H1 (cell line): Measurements from ENCODE around the gene LOXL1. TPM values are rescaled to one million over a fixed set of nuclear protein-coding genes. Genes with fewer than 3 reads are reported as not detected.

ENCODE experiments used
- CTCF ChIA-PET: fragments of 300-600 bp; sonication (Branson Sonifier 250); formaldehyde crosslinking; loops from one replicate; lab custom pipeline; 2021; ENCODE audit not compliant: partially characterized antibody; lab: Charles Lee
- POLR2A ChIA-PET: fragments of 300-600 bp; sonication (Branson Sonifier 250); formaldehyde crosslinking; loops from one replicate; lab custom pipeline; 2021; ENCODE audit warnings: inconsistent platforms; ENCODE audit not compliant: partially characterized antibody; lab: Charles Lee
- DNase-seq, 2 experiments: peaks; one replicate each; pipeline versions ENCODE4 v3.0.0 to v3.0.0-alpha.2; 2010 to 2022; ENCODE audit warnings: low spot score in 2 of 2, low read depth in 1 of 2, mixed read lengths in 1 of 2
- FAIRE-seq: peaks from 2 replicates; lab custom pipeline; 2011; peaks lifted over from hg19 to GRCh38; lab: Jason Lieb, UNC
- H2AFZ ChIP-seq: 2 replicates; pipeline ENCODE4 v1.8.1; 2012; ENCODE audit warnings: low read length, inconsistent platforms
- H2AK5ac ChIP-seq: 2 replicates; pipeline ENCODE4 v1.6.1; 2013; ENCODE audit warnings: low read depth, low read length
- H2BK120ac ChIP-seq: replicated peaks from 2 replicates; pipeline ENCODE3; 2013; ENCODE audit warnings: low read depth, low read length, inconsistent platforms
- H2BK12ac ChIP-seq: 2 replicates; pipeline ENCODE4 v1.6.1; 2013; ENCODE audit warnings: low read depth, low read length
- H2BK15ac ChIP-seq: 2 replicates; pipeline ENCODE4 v1.6.1; 2013; ENCODE audit warnings: low read length
- H2BK20ac ChIP-seq: 2 replicates; pipeline ENCODE4 v1.6.1; 2013; ENCODE audit warnings: low read length
- H2BK5ac ChIP-seq: 2 replicates; pipeline ENCODE4 v1.6.1; 2013; ENCODE audit warnings: low read depth, low read length
- H3K14ac ChIP-seq: 2 replicates; pipeline ENCODE4 v1.6.1; 2013; ENCODE audit warnings: inconsistent platforms; ENCODE audit not compliant: insufficient read length
- H3K18ac ChIP-seq: 2 replicates; pipeline ENCODE4 v1.6.1; 2013; ENCODE audit warnings: low read length; ENCODE audit errors: extremely low read depth
- H3K23ac ChIP-seq: 2 replicates; pipeline ENCODE4 v1.6.1; 2013; ENCODE audit warnings: inconsistent platforms; ENCODE audit not compliant: insufficient read length
- H3K23me2 ChIP-seq: 2 replicates; pipeline ENCODE4 v1.6.1; 2013; ENCODE audit warnings: low read depth, low read length
- H3K27ac ChIP-seq: 2 replicates; pipeline ENCODE4 v1.6.1; 2011; ENCODE audit warnings: low read depth, low read length, inconsistent platforms
- H3K27me3 ChIP-seq, 4 experiments: replicated peaks in 1 of 4; 1 replicate in 1 of 4; 2 replicates in 3 of 4; pipeline versions ENCODE4 v1.6.1 to v1.8.1; 2011 to 2013; ENCODE audit warnings: low read length in 3 of 4, mild to moderate bottlenecking in 3 of 4, inconsistent platforms in 2 of 4, mixed read lengths in 2 of 4, moderate library complexity in 1 of 4; ENCODE audit not compliant: control insufficient read depth in 3 of 4, insufficient read depth in 3 of 4; ENCODE audit errors: extremely low read depth in 1 of 4
- H3K36me3 ChIP-seq, 4 experiments: 2 replicates each; pipeline versions ENCODE4 v1.6.1 to v1.8.1; 2011 to 2013; ENCODE audit warnings: mild to moderate bottlenecking in 4 of 4, low read length in 3 of 4, moderate library complexity in 2 of 4, control low read depth in 1 of 4, inconsistent platforms in 1 of 4; ENCODE audit not compliant: insufficient read depth in 4 of 4, control insufficient read depth in 2 of 4
- H3K4ac ChIP-seq: replicated peaks from 2 replicates; pipeline ENCODE3; 2013; ENCODE audit warnings: low read length, low read depth, mixed read lengths, inconsistent platforms; ENCODE audit not compliant: insufficient read length
- H3K4me1 ChIP-seq, 4 experiments: replicated peaks in 1 of 4; 1 replicate in 1 of 4; 2 replicates in 3 of 4; pipeline versions ENCODE4 v1.6.1 to v1.8.1; 2011 to 2013; ENCODE audit warnings: low read length in 3 of 4, inconsistent platforms in 2 of 4, mixed read lengths in 1 of 4; ENCODE audit not compliant: insufficient read depth in 4 of 4, control insufficient read depth in 3 of 4
- H3K4me2 ChIP-seq, 2 experiments: 2 replicates each; pipeline versions ENCODE4 v1.6.1 to v1.8.1; 2011 to 2013; ENCODE audit warnings: low read depth in 2 of 2, low read length in 2 of 2, control low read depth in 1 of 2, inconsistent platforms in 1 of 2, mild to moderate bottlenecking in 1 of 2; ENCODE audit not compliant: insufficient read depth in 1 of 2
- H3K4me3 ChIP-seq, 4 experiments: fragments of 200-600, 300-600 bp in 1 of 4; sonication (generic), shearing (Covaris generic), sonication (Bioruptor Twin) in 1 of 4; 2 replicates each; pipeline versions ENCODE4 v1.5.1 to v1.8.1; 2011 to 2016; ENCODE audit warnings: low read length in 4 of 4, low read depth in 3 of 4, control low read depth in 2 of 4, inconsistent platforms in 2 of 4, mild to moderate bottlenecking in 2 of 4, mixed read lengths in 1 of 4, moderate library complexity in 1 of 4; ENCODE audit not compliant: insufficient read depth in 2 of 4; ENCODE audit errors: extremely low read depth in 1 of 4
- H3K56ac ChIP-seq: replicated peaks from 2 replicates; pipeline ENCODE3; 2013; ENCODE audit warnings: low read depth, mild to moderate bottlenecking, mixed read lengths, low read length, inconsistent platforms; ENCODE audit not compliant: insufficient read length
- H3K79me1 ChIP-seq: 2 replicates; pipeline ENCODE4 v1.6.1; 2013; ENCODE audit warnings: low read depth, low read length, control low read depth
- H3K79me2 ChIP-seq, 2 experiments: 2 replicates each; pipeline versions ENCODE4 v1.6.1 to v1.8.1; 2012 to 2013; ENCODE audit warnings: low read length in 2 of 2, mild to moderate bottlenecking in 2 of 2, inconsistent platforms in 1 of 2; ENCODE audit not compliant: insufficient read depth in 2 of 2, control insufficient read depth in 1 of 2
- H3K9ac ChIP-seq, 4 experiments: replicated peaks in 1 of 4; 1 replicate in 1 of 4; 2 replicates in 3 of 4; pipeline versions ENCODE4 v1.6.1 to v1.8.1; 2011 to 2013; ENCODE audit warnings: low read depth in 3 of 4, low read length in 3 of 4, control low read depth in 2 of 4, mild to moderate bottlenecking in 2 of 4, moderate library complexity in 2 of 4, inconsistent platforms in 1 of 4; ENCODE audit errors: extremely low read depth in 1 of 4
- H3K9me3 ChIP-seq, 2 experiments: 2 replicates each; pipeline versions ENCODE4 v1.6.1 to v1.8.1; 2012 to 2013; ENCODE audit warnings: mild to moderate bottlenecking in 2 of 2, moderate library complexity in 2 of 2, control low read depth in 1 of 2, inconsistent platforms in 1 of 2, low read depth in 1 of 2, low read length in 1 of 2, mixed read lengths in 1 of 2; ENCODE audit not compliant: insufficient read depth in 2 of 2
- H4K20me1 ChIP-seq, 2 experiments: replicated peaks in 1 of 2; 2 replicates each; pipeline versions ENCODE3 to v1.8.1; 2011 to 2013; ENCODE audit warnings: inconsistent platforms in 2 of 2, low read length in 2 of 2, mild to moderate bottlenecking in 1 of 2; ENCODE audit not compliant: insufficient read depth in 2 of 2, control insufficient read depth in 1 of 2
- H4K5ac ChIP-seq: 2 replicates; pipeline ENCODE4 v1.6.1; 2013; ENCODE audit warnings: low read length, low read depth, mixed read lengths, inconsistent platforms; ENCODE audit not compliant: insufficient read length
- H4K8ac ChIP-seq: 2 replicates; pipeline ENCODE4 v1.8.0; 2013; ENCODE audit warnings: mild to moderate bottlenecking, moderate library complexity, low read length, inconsistent platforms; ENCODE audit not compliant: insufficient read depth; ENCODE audit errors: extremely low read depth
- H4K91ac ChIP-seq: replicated peaks from 2 replicates; pipeline ENCODE3; 2013; ENCODE audit warnings: low read length, mixed read lengths, inconsistent platforms; ENCODE audit not compliant: insufficient read length
- HDAC2 ChIP-seq, 2 experiments: fragments of 300-600 bp in 1 of 2; sonication (generic) in 1 of 2; IDR thresholded peaks; 2 replicates each; pipeline ENCODE4 v1.6.1; 2011 to 2012; ENCODE audit warnings: low read depth in 2 of 2, low read length in 2 of 2, mild to moderate bottlenecking in 2 of 2, moderate library complexity in 2 of 2, borderline replicate concordance in 1 of 2, inconsistent platforms in 1 of 2
- NRF1 ChIP-seq: IDR thresholded peaks from 2 replicates; pipeline ENCODE4 v1.6.1; 2011; ENCODE audit warnings: mild to moderate bottlenecking, low read depth, low read length, improper control_type of control experiment
- SIN3A ChIP-seq, 2 experiments: IDR thresholded peaks in 1 of 2; conservative IDR thresholded peaks in 1 of 2; 2 replicates each; pipeline ENCODE4 v1.6.1; 2011 to 2012; ENCODE audit warnings: low read length in 2 of 2, improper control_type of control experiment in 1 of 2, low read depth in 1 of 2, mild to moderate bottlenecking in 1 of 2
- TAF1 ChIP-seq: IDR thresholded peaks from 2 replicates; pipeline ENCODE4 v1.6.1; 2011; ENCODE audit warnings: mild to moderate bottlenecking, low read depth, low read length
- TBP ChIP-seq: IDR thresholded peaks from 2 replicates; pipeline ENCODE4 v1.6.1; 2011; ENCODE audit warnings: low read depth, low read length, improper control_type of control experiment
- WGBS, 2 experiments: shearing (Covaris generic) in 1 of 2; methylation state at CpG; one replicate each; pipeline versions ENCODE4 v1.1.6 to v1.1.7; 2013 to 2015; ENCODE audit warnings: low lambda C conversion rate in 2 of 2, mixed read lengths in 2 of 2, inconsistent platforms in 1 of 2, low coverage in 1 of 2, missing lambda C conversion rate in 1 of 2; ENCODE audit not compliant: insufficient replicate concordance in 2 of 2, insufficient coverage in 1 of 2, insufficient read length in 1 of 2; ENCODE audit errors: extremely low coverage in 1 of 2, missing lambda C conversion rate in 1 of 2; 5-methylcytosine and 5-hydroxymethylcytosine counted together
- polyA plus RNA-seq, 7 experiments: library from polyadenylated mRNA; depleted of rRNA in 3 of 7; stranded (reverse) in 5 of 7; unstranded in 2 of 7; fragments of >200 nt in 5 of 7; fragments of 200-250 nt in 2 of 7; gene quantifications; 1 replicate in 5 of 7; 2 replicates in 1 of 7; 4 replicates in 1 of 7; pipeline versions ENCODE4 v1.2.1 to v1.2.3, GENCODE V29; 2011 to 2013; ENCODE audit warnings: missing spikeins in 2 of 7, mixed read lengths in 2 of 7
- total RNA-seq: library from RNA; stranded (reverse); fragmentation: NEBNext Ultra II Directional; extraction: Animal tissue kit (Norgen Biotek cat#: 25700); gene quantifications from 2 replicates; pipeline ENCODE4 v1.2.1, GENCODE V29; 2021
- TF ChIP-seq, protein P1 (sequence below), 3 experiments: IDR thresholded peaks; 1 replicate in 2 of 3; 2 replicates in 1 of 3; pipeline versions ENCODE4 v1.5.1 to v1.6.1; 2011; ENCODE audit warnings: low read length in 3 of 3, mild to moderate bottlenecking in 3 of 3, inconsistent platforms in 2 of 3, low read depth in 1 of 3, moderate library complexity in 1 of 3; ENCODE audit not compliant: insufficient read depth in 1 of 3; ENCODE audit errors: control extremely low read depth in 1 of 3

Gene LOXL1
- total and polyA plus RNA-seq, 2 of the 8 experiments (the other 6 are each of a cell fraction or from before 2014, with no cell fraction given): 8.1 to 14.4 TPM

DNA sequence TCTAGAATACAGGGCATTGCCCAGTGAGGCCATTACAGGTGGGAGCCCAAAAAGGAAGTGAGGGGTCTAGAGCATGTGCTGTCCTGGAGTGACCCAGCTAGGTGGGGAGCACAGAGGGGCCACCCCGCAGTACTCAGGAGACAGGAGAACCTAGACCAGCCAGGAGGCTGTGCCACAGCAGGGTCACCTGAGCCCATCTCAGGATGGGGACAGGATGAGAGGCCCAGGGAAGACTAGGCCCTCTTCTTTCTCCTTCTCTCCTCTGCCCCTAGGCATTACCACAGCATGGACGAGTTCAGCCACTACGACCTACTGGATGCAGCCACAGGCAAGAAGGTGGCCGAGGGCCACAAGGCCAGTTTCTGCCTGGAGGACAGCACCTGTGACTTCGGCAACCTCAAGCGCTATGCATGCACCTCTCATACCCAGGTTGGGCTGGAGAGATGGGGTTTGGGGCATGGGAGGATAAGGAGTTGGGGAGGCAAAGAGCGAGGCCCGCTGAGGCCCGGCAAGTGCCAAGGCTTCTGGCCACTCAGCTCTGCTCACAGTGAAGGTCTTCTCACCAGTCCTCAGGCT is 20.6 kb downstream of the LOXL1 start:
- Histone ChIP-seq H4K5ac (no peak overlapping the region), H3K4me2 (no peak overlapping the region), H4K91ac (no peak overlapping the region), H2BK12ac (no peak overlapping the region), H3K79me1 (no peaks in the 10 kb centered on the region), H3K9ac (no peak overlapping the region; a peak in 1 of 7 replicates), H2BK5ac (no peak overlapping the region), H3K4me1 (peaks cover 6 to 11% (median 8%) of the 10 kb centered on the region in 4 experiments), H4K20me1 (peaks cover 0 to 2% of the 10 kb centered on the region in 2 experiments), H3K4me3 (no peak overlapping the region), H2AK5ac (no peak overlapping the region), H3K18ac (no peak overlapping the region), H3K36me3 (no peaks in the 10 kb centered on the region), H3K27ac (no peak overlapping the region), H3K4ac (no peak overlapping the region), H2BK20ac (no peak overlapping the region), H2AFZ (no peak overlapping the region), H3K27me3 (no peaks in the 10 kb centered on the region), H3K9me3 (no peaks in the 10 kb centered on the region), H3K23ac (no peak overlapping the region), H2BK15ac (no peak overlapping the region), H3K79me2 (no peaks in the 10 kb centered on the region), H3K14ac (no peak overlapping the region), H3K56ac (no peak overlapping the region), H4K8ac (no peak overlapping the region), H2BK120ac (no peak overlapping the region), H3K23me2 (no peaks in the 10 kb centered on the region)
- no peak for DNase-seq
- CTCF ChIA-PET: interaction anchor here (0.9 to 1.1 kb wide), 2 partner anchors 41 to 50 kb away, joined by 3 read pairs; no protein-coding TSS in a partner anchor
- POLR2A ChIA-PET: no interaction called here
- TF ChIP-seq, protein P1, sequence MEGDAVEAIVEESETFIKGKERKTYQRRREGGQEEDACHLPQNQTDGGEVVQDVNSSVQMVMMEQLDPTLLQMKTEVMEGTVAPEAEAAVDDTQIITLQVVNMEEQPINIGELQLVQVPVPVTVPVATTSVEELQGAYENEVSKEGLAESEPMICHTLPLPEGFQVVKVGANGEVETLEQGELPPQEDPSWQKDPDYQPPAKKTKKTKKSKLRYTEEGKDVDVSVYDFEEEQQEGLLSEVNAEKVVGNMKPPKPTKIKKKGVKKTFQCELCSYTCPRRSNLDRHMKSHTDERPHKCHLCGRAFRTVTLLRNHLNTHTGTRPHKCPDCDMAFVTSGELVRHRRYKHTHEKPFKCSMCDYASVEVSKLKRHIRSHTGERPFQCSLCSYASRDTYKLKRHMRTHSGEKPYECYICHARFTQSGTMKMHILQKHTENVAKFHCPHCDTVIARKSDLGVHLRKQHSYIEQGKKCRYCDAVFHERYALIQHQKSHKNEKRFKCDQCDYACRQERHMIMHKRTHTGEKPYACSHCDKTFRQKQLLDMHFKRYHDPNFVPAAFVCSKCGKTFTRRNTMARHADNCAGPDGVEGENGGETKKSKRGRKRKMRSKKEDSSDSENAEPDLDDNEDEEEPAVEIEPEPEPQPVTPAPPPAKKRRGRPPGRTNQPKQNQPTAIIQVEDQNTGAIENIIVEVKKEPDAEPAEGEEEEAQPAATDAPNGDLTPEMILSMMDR (IDR thresholded peaks at IDR 0.05; ENCODE audit: control extremely low read depth in 1 of 3, insufficient read depth in 1 of 3, low read depth in 1 of 3, low read length in 3 of 3): no peak
- TF ChIP-seq TBP (no peak), NRF1 (no peak), TAF1 (no peak), HDAC2 (IDR thresholded peaks at IDR 0.05; ENCODE audit: borderline replicate concordance in 1 of 2, low read depth in 2 of 2, low read length in 2 of 2) (no peak), SIN3A (conservative IDR thresholded peaks at IDR 0.05 in 1 of 2, IDR thresholded peaks at IDR 0.05 in 1 of 2; ENCODE audit: low read depth in 1 of 2, low read length in 2 of 2) (no peak)
- 92% methylated on average over 6 of the region's 9 CpGs; no CpG with 5 or more reads in 1 of the 2 experiments for WGBS, 2 experiments
- no peak for FAIRE-seq
